Measurements from ENCODE around the gene CRYGS.

The CRYGS gene

DNA sequence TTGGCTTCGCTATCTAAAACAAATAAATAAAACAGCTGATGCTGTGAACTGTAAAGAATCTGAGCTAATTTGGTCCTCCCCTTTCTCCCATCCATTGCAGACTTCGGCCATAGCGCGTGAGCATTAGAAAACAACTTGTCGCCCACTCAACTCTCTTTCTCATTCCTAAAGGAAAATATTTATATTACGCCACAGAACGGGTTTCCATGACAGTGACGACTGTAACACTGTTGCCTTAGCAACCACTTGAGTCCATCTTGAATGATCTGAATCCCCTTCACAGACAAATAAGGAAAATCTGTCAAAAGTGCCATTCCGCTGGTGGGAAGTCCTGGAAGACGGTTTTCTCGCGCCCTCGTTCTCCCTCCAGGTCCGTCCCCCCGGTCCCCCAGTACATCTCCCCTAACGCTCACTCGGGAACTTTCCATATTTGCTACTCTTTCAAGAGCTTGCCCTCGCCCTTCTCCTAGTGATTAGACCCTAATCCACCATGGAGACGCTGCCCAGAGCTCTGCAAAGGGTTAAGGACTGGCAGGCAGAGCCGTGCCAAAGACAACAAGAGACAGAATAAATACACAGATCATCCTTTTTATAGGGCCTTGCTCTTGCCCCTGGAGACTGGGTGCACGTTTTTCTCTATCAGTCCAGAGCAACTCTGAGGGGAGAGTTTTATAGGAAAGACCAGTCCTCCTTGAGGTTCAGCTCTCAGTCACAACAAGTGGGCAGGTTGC, 50.5 kb downstream of the CRYGS start:
- DNase-seq: peak in 3 of 56 donors; percentile 17 to 43 (median 23)

DNA sequence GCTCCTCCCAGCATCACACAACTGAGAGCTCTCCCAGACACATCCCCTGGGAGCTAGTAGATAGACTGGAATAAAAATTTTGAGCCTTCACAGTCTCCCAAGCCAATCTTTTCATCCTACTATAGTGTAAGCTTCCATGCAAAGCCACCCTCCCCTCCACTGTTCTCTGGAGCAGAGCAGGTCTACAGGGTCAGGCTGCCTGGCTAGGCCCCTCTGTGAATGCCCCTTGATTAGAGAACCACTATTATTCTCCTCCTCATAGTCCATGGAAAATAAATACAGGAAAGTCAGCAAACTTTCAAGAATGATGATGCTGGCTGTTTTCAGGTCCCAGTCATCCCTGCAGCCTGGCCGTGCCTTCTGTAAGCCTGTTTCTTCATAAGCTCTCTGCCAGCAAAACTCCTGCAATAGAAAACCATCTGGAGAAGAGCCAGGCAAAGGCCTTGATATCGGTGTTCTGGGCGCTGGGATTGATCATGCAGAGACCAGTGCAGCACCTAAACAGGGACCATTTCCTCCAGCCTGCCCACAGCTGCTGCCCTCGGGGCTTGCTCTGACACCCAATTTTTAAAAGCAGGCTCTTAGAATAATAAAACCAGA, 51.7 kb downstream of the CRYGS start:
- DNase-seq: no peak

DNA sequence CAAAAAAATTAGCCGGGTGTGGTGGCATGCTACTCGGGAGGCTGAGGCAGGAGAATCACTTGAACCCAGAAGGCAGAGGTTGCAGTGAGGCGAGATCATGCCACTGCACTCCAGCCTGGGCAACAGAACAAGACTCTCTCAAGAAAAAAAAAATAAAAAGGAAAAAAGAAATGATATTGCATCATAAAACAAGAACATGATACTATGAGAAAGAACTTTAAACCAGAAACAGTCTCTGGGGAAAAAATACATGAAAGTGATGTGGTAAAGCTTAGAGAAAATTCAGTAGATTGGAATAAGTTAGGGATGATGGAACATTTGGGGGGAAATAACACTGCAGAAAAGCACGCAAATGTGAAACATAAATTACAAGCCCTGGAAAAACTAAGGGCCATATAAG, 54.7 kb downstream of the CRYGS start:
- no peak for DNase-seq
